ENCODE results near the gene SIGLEC14. TPM values are rescaled to one million over a fixed set of nuclear protein-coding genes. Genes with fewer than 3 reads are reported as not detected.

SIGLEC14 gene
- total RNA-seq, 2 experiments from 2014 or later = not detected

DNA sequence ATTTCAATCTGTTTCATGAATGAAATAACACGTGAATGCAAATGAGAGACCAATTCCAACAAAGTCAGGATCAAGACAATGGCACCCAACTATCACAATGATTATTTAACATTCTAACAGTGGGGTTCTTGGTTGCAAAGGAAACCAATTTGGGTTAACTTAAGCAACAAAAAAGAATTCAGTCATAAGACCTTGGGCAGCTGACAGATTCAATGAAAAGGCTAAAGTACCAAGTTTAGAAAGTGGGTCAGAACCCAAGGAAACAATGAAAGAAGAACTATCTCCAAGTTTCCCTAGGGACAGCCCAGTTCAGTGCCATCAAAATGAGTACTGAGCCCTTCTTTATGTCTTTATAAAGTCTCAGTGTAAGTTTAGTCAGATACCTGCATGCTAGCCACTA lies 17.5 kb upstream of the SIGLEC14 start:
- CTCF ChIA-PET = interaction anchor here (7.8 kb wide), 1 partner anchor 15 kb away, joined by 77 read pairs; no protein-coding TSS in a partner anchor
- peaks cover 3% of the 10 kb centered on the region for H3K9me3 Mint-ChIP-seq (ENCODE audit: low read depth)
- no peaks in the 10 kb centered on the region for H3K36me3 Mint-ChIP-seq (ENCODE audit: low read depth)
- intact Hi-C loops (cut with DNase I, micrococcal nuclease) = loop anchor here in 1 of 2 experiments (10.0 kb wide), 1 partner anchor 111 kb away; no protein-coding TSS in a partner anchor
- no peak for ATAC-seq
- POLR2A ChIA-PET = no interaction called here
- no peak for DNase-seq
- H3K4me1 Mint-ChIP-seq = peaks cover 7% of the 10 kb centered on the region
- H3K27ac Mint-ChIP-seq = no peak overlapping the region
- H3K27me3 Mint-ChIP-seq = peaks cover 28% of the 10 kb centered on the region
- no peak overlapping the region for H3K4me3 Mint-ChIP-seq

DNA sequence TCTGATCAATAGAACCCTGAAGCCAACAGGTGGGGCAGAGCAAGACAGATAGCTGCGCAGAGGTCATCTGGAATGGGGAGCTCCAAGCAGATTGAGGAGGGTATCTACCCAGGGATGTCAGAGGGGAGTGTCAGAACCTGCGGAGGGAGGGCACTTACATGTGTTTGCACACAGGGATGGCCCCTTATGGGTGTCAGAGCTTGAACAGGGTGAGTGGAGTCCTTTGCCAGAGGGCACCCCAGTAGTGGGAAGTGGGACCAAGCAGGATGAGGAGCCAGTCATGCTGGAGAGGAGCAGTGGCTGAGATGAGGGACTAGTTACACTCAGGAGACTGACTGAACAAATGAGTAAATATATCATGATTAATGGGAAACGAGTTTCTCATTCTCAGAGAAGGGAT lies 17.0 kb upstream of the SIGLEC14 start:
- no peak overlapping the region for H3K27ac Mint-ChIP-seq
- intact Hi-C loops (cut with DNase I, micrococcal nuclease) = loop anchor here in 1 of 2 experiments (10.0 kb wide), 1 partner anchor 111 kb away; no protein-coding TSS in a partner anchor
- ChIA-PET POLR2A (no interaction called here), CTCF (interaction anchor here (0.6 to 7.8 kb wide), 2 partner anchors 16 to 1347 kb away, joined by 5 to 77 read pairs; no protein-coding TSS in a partner anchor)
- H3K27me3 Mint-ChIP-seq = peaks cover 28% of the 10 kb centered on the region
- H3K4me1 Mint-ChIP-seq = peaks cover 2% of the 10 kb centered on the region
- DNase-seq (no peak), ATAC-seq (no peak)
- no peak overlapping the region for H3K4me3 Mint-ChIP-seq
- H3K9me3 Mint-ChIP-seq (ENCODE audit: low read depth) = peaks cover 3% of the 10 kb centered on the region
- H3K36me3 Mint-ChIP-seq (ENCODE audit: low read depth) = no peaks in the 10 kb centered on the region

DNA sequence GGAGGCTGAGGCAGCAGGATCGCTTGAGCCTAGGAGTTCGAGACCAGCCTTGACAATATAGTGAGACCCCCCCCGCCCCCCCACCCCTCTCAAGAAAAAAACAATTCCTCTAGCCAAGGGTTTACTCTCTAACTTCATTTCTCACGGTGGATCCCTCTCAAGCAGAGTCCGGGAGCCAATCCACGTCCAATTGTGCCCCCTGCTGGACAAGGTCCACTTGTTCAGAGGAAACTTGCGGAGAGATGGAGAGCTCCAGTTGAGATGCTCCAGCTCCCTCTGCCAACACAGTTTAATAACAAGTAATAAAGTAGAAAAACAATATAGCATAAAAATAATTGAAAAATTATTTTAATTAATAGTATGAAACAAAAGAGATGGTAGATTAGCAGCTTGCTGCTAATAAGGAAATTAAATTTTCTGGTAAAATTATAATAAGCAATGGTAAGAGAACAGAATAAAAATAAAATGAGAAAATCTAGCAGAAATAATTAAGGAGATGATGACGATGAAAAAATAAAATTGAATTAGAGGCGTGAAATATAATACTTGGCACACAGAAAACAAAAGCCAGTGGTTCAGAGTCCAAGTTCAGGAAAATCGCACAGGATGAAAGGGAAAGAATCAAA lies 14.5 kb upstream of the SIGLEC14 start:
- peak; percentile 86 for DNase-seq
- intact Hi-C loops (cut with DNase I, micrococcal nuclease) = loop anchor here (2.0 to 10.0 kb wide), 2 partner anchors 114 to 502 kb away; no protein-coding TSS in a partner anchor
- CTCF ChIA-PET = interaction anchor here (0.6 to 7.8 kb wide), 28 partner anchors 9 to 498 kb away, joined by 3 to 77 read pairs (median 4); partner anchors contain the start of genes CEACAM18 and ETFB
- H3K36me3 Mint-ChIP-seq (ENCODE audit: low read depth) = no peaks in the 10 kb centered on the region
- no peak overlapping the region for H3K27ac Mint-ChIP-seq
- peaks cover 5% of the 10 kb centered on the region for H3K4me1 Mint-ChIP-seq
- ATAC-seq = peak; percentile 66
- peaks cover 28% of the 10 kb centered on the region for H3K27me3 Mint-ChIP-seq
- peaks cover 3% of the 10 kb centered on the region for H3K9me3 Mint-ChIP-seq (ENCODE audit: low read depth)
- POLR2A ChIA-PET = no interaction called here
- no peak overlapping the region for H3K4me3 Mint-ChIP-seq

DNA sequence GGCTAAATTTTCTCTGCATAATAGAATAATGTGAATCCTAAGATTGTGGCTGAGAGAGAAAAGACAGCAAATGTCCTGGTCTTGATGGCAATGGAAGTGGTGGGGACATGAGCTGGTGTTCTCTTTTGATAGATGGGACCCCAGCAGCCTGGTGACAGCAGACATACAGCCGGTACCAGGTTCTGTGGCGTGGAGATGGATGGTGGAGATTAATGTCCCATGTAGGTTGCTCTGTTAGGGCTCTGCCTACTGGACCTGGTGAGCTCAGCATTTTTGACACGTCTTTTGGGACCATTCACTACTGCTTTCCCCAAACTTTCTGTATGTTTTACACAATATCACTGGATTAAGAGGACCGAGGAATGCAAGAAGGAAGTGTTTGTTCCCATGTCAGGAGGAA lies 8.2 kb upstream of the SIGLEC14 start:
- Mint-ChIP-seq H3K27ac (no peak overlapping the region), H3K9me3 (ENCODE audit: low read depth) (no peaks in the 10 kb centered on the region), H3K4me1 (peaks cover 5% of the 10 kb centered on the region), H3K4me3 (no peak overlapping the region), H3K36me3 (ENCODE audit: low read depth) (no peaks in the 10 kb centered on the region), H3K27me3 (peaks cover 26% of the 10 kb centered on the region)
- DNase-seq (no peak), ATAC-seq (no peak)
- ChIA-PET POLR2A (no interaction called here), CTCF (interaction anchor here (1.1 to 2.1 kb wide), 5 partner anchors 11 to 257 kb away, joined by 3 to 12 read pairs (median 3); no protein-coding TSS in a partner anchor)
- intact Hi-C loops (cut with DNase I, micrococcal nuclease) = loop anchor here in 1 of 2 experiments (5.0 kb wide), 2 partner anchors 47 to 142 kb away; no protein-coding TSS in a partner anchor

DNA sequence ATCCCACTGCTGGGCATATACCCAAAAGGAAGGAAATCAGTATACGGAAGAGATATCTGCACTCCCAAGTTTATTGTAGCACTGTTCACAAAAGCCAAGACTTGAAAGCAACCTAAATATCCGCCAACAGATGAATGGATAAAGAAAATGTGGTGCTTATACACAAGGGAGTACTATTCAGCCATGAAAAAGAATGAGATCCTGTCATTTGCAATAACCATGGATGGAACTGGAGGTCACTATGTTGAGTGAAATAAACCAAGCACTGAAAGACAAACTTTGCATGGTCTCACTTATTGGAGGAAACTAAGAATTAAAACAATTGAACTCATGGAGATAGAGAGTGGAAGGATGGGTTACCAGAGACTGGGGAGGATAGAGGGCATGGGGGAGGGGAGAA lies 6.5 kb upstream of the SIGLEC14 start:
- ChIA-PET POLR2A (no interaction called here), CTCF (interaction anchor here (0.6 to 2.1 kb wide), 5 partner anchors 11 to 180 kb away, joined by 3 to 12 read pairs (median 4); no protein-coding TSS in a partner anchor)
- Mint-ChIP-seq H3K36me3 (ENCODE audit: low read depth) (no peaks in the 10 kb centered on the region), H3K4me1 (peaks cover 5% of the 10 kb centered on the region), H3K27ac (no peak overlapping the region), H3K9me3 (ENCODE audit: low read depth) (no peaks in the 10 kb centered on the region), H3K27me3 (peaks cover 28% of the 10 kb centered on the region), H3K4me3 (no peak overlapping the region)
- intact Hi-C loops (cut with DNase I, micrococcal nuclease) = no loop called here
- DNase-seq (no peak), ATAC-seq (no peak)

DNA sequence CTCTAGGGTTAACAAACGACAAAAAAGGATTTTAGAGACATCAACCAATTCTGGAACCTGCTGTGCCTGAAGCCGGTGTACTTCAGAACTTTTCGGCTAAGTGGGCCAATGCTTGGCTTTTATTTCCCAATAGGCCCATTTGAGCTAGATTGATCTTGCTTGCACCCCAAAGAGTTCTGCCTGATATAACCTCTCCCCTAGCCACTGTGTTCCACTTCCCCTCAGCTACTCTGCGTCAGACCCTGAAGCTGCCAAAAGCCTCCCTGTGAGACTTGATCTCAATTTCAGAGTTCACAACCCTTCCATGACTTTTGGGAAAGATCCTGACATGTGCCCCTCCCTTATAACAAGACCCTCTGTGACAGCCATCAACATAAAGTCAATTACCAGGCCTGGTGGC lies 5.6 kb upstream of the SIGLEC14 start:
- H3K9me3 Mint-ChIP-seq (ENCODE audit: low read depth) = no peaks in the 10 kb centered on the region
- intact Hi-C loops (cut with DNase I, micrococcal nuclease) = no loop called here
- no peak overlapping the region for H3K27ac Mint-ChIP-seq
- POLR2A ChIA-PET = no interaction called here
- H3K4me1 Mint-ChIP-seq = peaks cover 5% of the 10 kb centered on the region
- CTCF ChIA-PET = interaction anchor here (0.6 to 1.6 kb wide), 3 partner anchors 9 to 311 kb away, joined by 3 to 8 read pairs (median 6); partner anchors contain the start of gene VSIG10L
- H3K27me3 Mint-ChIP-seq = peaks cover 28% of the 10 kb centered on the region
- DNase-seq (no peak), ATAC-seq (no peak)
- H3K36me3 Mint-ChIP-seq (ENCODE audit: low read depth) = no peaks in the 10 kb centered on the region
- no peak overlapping the region for H3K4me3 Mint-ChIP-seq

DNA sequence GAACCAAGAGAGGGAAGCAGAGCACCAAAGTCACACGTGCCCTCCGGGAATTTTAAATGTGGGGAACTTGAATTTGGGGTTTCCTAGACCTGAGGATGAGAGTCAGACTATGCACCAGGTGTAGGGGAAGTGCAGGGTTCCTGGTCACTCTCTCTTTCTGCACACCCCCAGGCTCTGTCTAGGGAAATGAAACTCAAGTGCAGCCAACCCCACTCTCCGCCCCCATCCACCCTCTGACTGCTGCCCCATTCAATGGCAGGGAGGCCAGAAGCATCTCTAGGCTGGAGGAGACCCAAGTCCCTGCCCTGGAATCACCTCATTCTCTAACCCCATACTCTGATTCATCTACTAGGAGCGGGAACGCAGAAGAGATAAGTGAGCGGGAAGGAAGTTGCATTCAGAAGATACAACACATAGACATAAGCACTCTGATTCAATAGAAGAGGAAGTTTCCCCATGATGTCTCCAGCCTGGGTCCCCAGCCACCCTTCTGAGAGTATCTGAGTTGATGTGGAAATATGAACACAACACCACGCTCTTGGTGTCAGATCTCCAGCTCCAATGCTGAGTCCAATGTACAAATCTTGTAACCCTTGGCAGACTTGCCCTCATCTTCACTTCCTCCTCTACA lies 4.7 kb upstream of the SIGLEC14 start:
- H3K36me3 Mint-ChIP-seq (ENCODE audit: low read depth) = no peaks in the 10 kb centered on the region
- H3K4me1 Mint-ChIP-seq = no peaks in the 10 kb centered on the region
- intact Hi-C loops (cut with DNase I, micrococcal nuclease) = no loop called here
- CTCF ChIA-PET = interaction anchor here (0.6 to 1.6 kb wide), 3 partner anchors 10 to 492 kb away, joined by 3 to 8 read pairs (median 6); no protein-coding TSS in a partner anchor
- H3K4me3 Mint-ChIP-seq = no peak overlapping the region
- DNase-seq (no peak), ATAC-seq (no peak)
- POLR2A ChIA-PET = no interaction called here
- no peak overlapping the region for H3K27ac Mint-ChIP-seq
- no peaks in the 10 kb centered on the region for H3K9me3 Mint-ChIP-seq (ENCODE audit: low read depth)
- peaks cover 26% of the 10 kb centered on the region for H3K27me3 Mint-ChIP-seq

DNA sequence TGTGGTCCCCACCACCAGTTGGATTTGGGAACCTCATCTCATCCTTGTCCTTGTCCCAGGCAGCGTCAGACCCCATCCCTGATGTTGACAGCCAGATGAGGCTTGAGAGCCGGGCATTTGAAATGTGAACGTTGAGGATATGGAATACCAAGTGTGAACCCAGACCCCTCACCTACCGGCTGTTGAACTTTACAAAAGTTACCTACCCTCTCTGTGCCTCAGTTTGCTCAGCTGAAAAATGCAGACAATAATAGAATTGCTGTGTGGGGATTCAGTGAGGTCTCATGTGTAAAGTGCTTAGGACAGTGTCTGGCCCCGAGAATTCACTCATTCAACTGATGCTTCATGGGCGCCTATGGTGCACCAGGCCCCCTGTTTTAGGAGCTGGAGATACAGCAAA lies 693 bp upstream of the SIGLEC14 start:
- POLR2A ChIA-PET = no interaction called here
- ATAC-seq (no peak), DNase-seq (no peak)
- peaks cover 30% of the 10 kb centered on the region for H3K27me3 Mint-ChIP-seq
- CTCF ChIA-PET = interaction anchor here (1.0 to 1.3 kb wide), 3 partner anchors 9 to 13 kb away, joined by 3 to 4 read pairs (median 3); no protein-coding TSS in a partner anchor
- no peaks in the 10 kb centered on the region for H3K9me3 Mint-ChIP-seq (ENCODE audit: low read depth)
- H3K27ac Mint-ChIP-seq = no peak overlapping the region
- H3K4me3 Mint-ChIP-seq = no peak overlapping the region
- intact Hi-C loops (cut with DNase I, micrococcal nuclease) = no loop called here
- H3K4me1 Mint-ChIP-seq = no peaks in the 10 kb centered on the region
- H3K36me3 Mint-ChIP-seq (ENCODE audit: low read depth) = no peaks in the 10 kb centered on the region

DNA sequence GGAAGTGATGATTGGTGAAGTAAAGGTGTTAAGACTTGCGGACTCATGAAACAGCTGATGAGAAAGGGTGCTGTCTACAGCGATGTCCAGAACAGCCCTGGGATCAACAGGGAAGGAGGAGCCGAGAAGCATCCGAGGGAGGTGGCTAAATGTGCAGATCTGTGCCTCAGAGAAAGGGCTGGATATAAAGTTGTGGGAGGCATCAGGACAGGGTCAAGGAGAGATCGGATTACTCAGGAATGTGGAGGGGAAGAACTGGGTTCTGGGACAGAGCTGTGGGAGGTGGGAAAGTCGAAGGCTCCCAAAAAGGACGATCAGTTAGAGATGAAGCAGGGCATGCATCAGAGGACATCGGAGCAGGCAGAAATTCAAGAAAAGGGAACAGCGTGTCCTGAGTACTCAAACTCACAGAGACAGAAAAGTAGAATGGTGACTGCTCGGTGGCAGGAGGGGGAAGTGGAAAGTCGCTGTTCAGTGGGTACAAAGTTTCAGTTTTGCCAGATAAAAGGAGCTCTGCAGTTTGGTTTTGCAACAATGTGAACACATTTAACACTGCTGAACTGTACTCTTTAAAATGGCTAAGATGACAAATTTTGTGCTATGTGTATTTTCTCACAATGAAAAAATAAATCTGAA lies 1.9 kb downstream of the SIGLEC14 start:
- ChIA-PET CTCF (interaction anchor here (1.2 to 2.7 kb wide), 4 partner anchors 9 to 16 kb away, joined by 4 to 15 read pairs (median 8); no protein-coding TSS in a partner anchor), POLR2A (no interaction called here)
- Mint-ChIP-seq H3K27me3 (peaks cover 37% of the 10 kb centered on the region), H3K9me3 (ENCODE audit: low read depth) (no peaks in the 10 kb centered on the region), H3K4me1 (no peaks in the 10 kb centered on the region), H3K36me3 (ENCODE audit: low read depth) (no peaks in the 10 kb centered on the region), H3K4me3 (no peak overlapping the region), H3K27ac (no peak overlapping the region)
- intact Hi-C loops (cut with DNase I, micrococcal nuclease) = no loop called here
- no peak for ATAC-seq
- DNase-seq = no peak

DNA sequence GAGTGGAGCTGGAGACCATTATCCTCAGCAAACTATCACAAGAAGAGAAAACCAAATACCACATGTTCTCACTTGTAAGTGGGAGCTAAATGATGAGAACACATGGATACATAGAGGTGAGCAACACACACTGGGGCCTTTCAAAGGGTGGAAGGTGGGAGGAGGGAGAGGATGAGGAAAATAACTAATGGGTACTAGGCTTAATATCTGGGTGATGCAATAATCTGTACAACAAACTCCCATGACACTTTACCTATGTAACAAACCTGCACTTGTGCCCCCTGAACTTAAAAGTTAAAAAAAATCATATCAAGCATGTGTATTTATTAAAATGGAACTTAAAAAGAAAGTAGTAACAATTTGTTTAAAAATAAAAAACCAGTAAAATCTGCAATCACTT lies 5.0 kb downstream of the SIGLEC14 start:
- no peaks in the 10 kb centered on the region for H3K4me1 Mint-ChIP-seq
- no peaks in the 10 kb centered on the region for H3K36me3 Mint-ChIP-seq (ENCODE audit: low read depth)
- no peak for ATAC-seq
- peaks cover 44% of the 10 kb centered on the region for H3K27me3 Mint-ChIP-seq
- CTCF ChIA-PET = interaction anchor here (0.6 to 1.6 kb wide), 3 partner anchors 8 to 169 kb away, joined by 4 to 6 read pairs (median 4); no protein-coding TSS in a partner anchor
- no peak overlapping the region for H3K27ac Mint-ChIP-seq
- intact Hi-C loops (cut with DNase I, micrococcal nuclease) = no loop called here
- H3K9me3 Mint-ChIP-seq (ENCODE audit: low read depth) = no peaks in the 10 kb centered on the region
- no peak overlapping the region for H3K4me3 Mint-ChIP-seq
- no peak for DNase-seq
- POLR2A ChIA-PET = no interaction called here

DNA sequence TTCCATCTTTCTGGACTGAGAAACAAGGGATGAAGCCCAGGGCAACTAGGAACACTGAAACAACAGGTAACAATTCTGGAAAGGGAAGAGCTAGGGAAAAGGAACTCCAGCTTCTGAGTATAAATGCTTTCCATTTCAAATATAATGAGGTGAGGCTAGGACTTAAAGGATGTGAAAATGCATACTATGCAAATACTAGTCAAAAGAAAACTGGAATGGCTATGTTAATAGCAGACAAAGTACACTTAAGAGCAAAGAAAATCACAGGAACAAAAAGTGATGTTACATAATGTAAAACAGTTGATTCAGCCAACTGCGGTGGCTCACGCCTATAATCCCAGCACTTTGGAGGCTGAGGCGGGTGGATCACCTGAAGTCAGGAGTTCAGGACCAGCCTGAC lies 6.2 kb downstream of the SIGLEC14 start:
- CTCF ChIA-PET = interaction anchor here (0.7 to 1.6 kb wide), 9 partner anchors 10 to 219 kb away, joined by 3 to 6 read pairs (median 4); no protein-coding TSS in a partner anchor
- Mint-ChIP-seq H3K9me3 (ENCODE audit: low read depth) (no peaks in the 10 kb centered on the region), H3K27me3 (peaks cover 44% of the 10 kb centered on the region), H3K4me3 (no peak overlapping the region), H3K27ac (no peak overlapping the region), H3K36me3 (ENCODE audit: low read depth) (no peaks in the 10 kb centered on the region), H3K4me1 (no peaks in the 10 kb centered on the region)
- POLR2A ChIA-PET = interaction anchor here (0.6 kb wide), 1 partner anchor 16 kb away, joined by 9 read pairs; no protein-coding TSS in a partner anchor
- DNase-seq = no peak
- ATAC-seq = no peak
- intact Hi-C loops (cut with DNase I, micrococcal nuclease) = no loop called here

Measured in activated CD4-positive, alpha-beta T cell treated with anti-CD3 and anti-CD28 coated beads for 36 hours (primary cell).